Stimulated activated CD4-positive, alpha-beta T cell treated with anti-CD3 and anti-CD28 coated beads, Interleukin-1b, Interleukin-23, amount 100 ng/mL, for 48 hours (primary cell): ENCODE data around the gene PLCXD3.
"Not testable (repeated sequence)": the region's sequence is repeated elsewhere in the genome, so short reads cannot be mapped to it uniquely, and the experiment has no call there.

ENCODE experiments used
- DNase-seq: peaks from one replicate; pipeline ENCODE4 v3.0.0-alpha.2; 2020

The PLCXD3 gene

GRCh38 chr5:41339339-41339738 lies 171.1 kb downstream of the PLCXD3 start:
- no peak for DNase-seq

GRCh38 chr5:41338136-41338675 lies 172.2 kb downstream of the PLCXD3 start:
- DNase-seq = no peak

GRCh38 chr5:41337724-41338123 lies 172.7 kb downstream of the PLCXD3 start:
- no peak for DNase-seq

- no peak for DNase-seq
These were observed 173.2 kb downstream of the PLCXD3 start for GRCh38 chr5:41337216-41337615.

GRCh38 chr5:41336471-41336870 lies 173.9 kb downstream of the PLCXD3 start:
- DNase-seq = no peak

GRCh38 chr5:41335596-41336181 lies 174.7 kb downstream of the PLCXD3 start:
- DNase-seq = no peak

- DNase-seq = no peak
These were observed 175.6 kb downstream of the PLCXD3 start for GRCh38 chr5:41334758-41335157.

GRCh38 chr5:41334221-41334620 lies 176.2 kb downstream of the PLCXD3 start:
- no peak for DNase-seq

- DNase-seq = no peak
These were observed 185.3 kb downstream of the PLCXD3 start for GRCh38 chr5:41325074-41325473.

- not testable (repeated sequence) for DNase-seq
These were observed 187.6 kb downstream of the PLCXD3 start for GRCh38 chr5:41322826-41323225.

GRCh38 chr5:41312478-41313060 lies 197.8 kb downstream of the PLCXD3 start:
- DNase-seq = no peak

- no peak for DNase-seq
These were observed 198.3 kb downstream of the PLCXD3 start for GRCh38 chr5:41312066-41312465.

GRCh38 chr5:41309275-41309674 lies 201.1 kb downstream of the PLCXD3 start:
- no peak for DNase-seq

- no peak for DNase-seq
These were observed 204.4 kb downstream of the PLCXD3 start for GRCh38 chr5:41306005-41306404.

- DNase-seq = no peak
These were observed 205.3 kb downstream of the PLCXD3 start for GRCh38 chr5:41305056-41305455.

- no peak for DNase-seq
These were observed 214.3 kb downstream of the PLCXD3 start for GRCh38 chr5:41296066-41296465.

GRCh38 chr5:41291323-41291722 lies 219.1 kb downstream of the PLCXD3 start:
- DNase-seq = no peak

GRCh38 chr5:41290810-41291209 lies 219.6 kb downstream of the PLCXD3 start:
- no peak for DNase-seq

- DNase-seq = no peak
These were observed 220.4 kb downstream of the PLCXD3 start for GRCh38 chr5:41289970-41290464.

- DNase-seq = no peak
These were observed 223.7 kb downstream of the PLCXD3 start for GRCh38 chr5:41286696-41287095.

GRCh38 chr5:41286165-41286564 lies 224.2 kb downstream of the PLCXD3 start:
- no peak for DNase-seq

- DNase-seq = no peak
These were observed 225.5 kb downstream of the PLCXD3 start for GRCh38 chr5:41284938-41285337.

GRCh38 chr5:41281215-41281810 lies 229.1 kb downstream of the PLCXD3 start:
- DNase-seq = no peak

GRCh38 chr5:41279040-41279439 lies 231.4 kb downstream of the PLCXD3 start:
- DNase-seq = no peak
